Esophagus muscularis mucosa (tissue), 4 donors: ENCODE data around the gene PRKAG2. TPM values are rescaled to one million over a fixed set of nuclear protein-coding genes. Genes with fewer than 3 reads are reported as not detected.
A peak's percentile ranks its signal among the peaks of the same experiment; 100 is the strongest.

Source experiments
- DNase-seq: peaks from one replicate; pipeline ENCODE4 v3.0.0-alpha.2; 2017; ENCODE audit errors: extremely low spot score
- H3K27ac ChIP-seq, 4 donors: fragments of 200-600 bp; sonication (generic); replicated peaks in 1 of 4; 1 replicate in 3 of 4; 2 replicates in 1 of 4; pipeline ENCODE4 v1.5.1; 2016 to 2019; ENCODE audit warnings: mild to moderate bottlenecking in 1 of 4
- H3K27me3 ChIP-seq, 4 donors: fragments of 200-600 bp; sonication (generic); one replicate each; pipeline versions ENCODE4 v1.5.1 to v1.6.0; 2016 to 2019
- H3K36me3 ChIP-seq, 4 donors: fragments of 200-600 bp; sonication (generic); one replicate each; pipeline ENCODE4 v1.5.1; 2016 to 2019
- H3K4me1 ChIP-seq, 4 donors: fragments of 200-600 bp; sonication (generic); one replicate each; pipeline ENCODE4 v1.5.1; 2016 to 2019
- H3K4me3 ChIP-seq, 4 donors: fragments of 200-600 bp; sonication (generic); 1 replicate in 2 of 4; 2 replicates in 2 of 4; pipeline ENCODE4 v1.5.1; 2016 to 2019; ENCODE audit warnings: mild to moderate bottlenecking in 4 of 4, moderate library complexity in 1 of 4
- H3K9me3 ChIP-seq, 4 donors: fragments of 200-600 bp; sonication (generic); 1 replicate in 3 of 4; 2 replicates in 1 of 4; pipeline ENCODE4 v1.5.1; 2016 to 2019
- EP300 ChIP-seq: sonication (generic); formaldehyde crosslinking; IDR thresholded peaks from one replicate; pipeline ENCODE4 v1.6.1; 2017; ENCODE audit warnings: antibody characterized with exemption
- POLR2A ChIP-seq: fragments of 450-650 bp; IDR thresholded peaks from one replicate; pipeline ENCODE4 v1.6.1; 2017; ENCODE audit warnings: antibody characterized with exemption, moderate library complexity, mild to moderate bottlenecking, low read depth
- POLR2AphosphoS5 ChIP-seq, 2 donors: sonication (generic); formaldehyde crosslinking; IDR thresholded peaks; one replicate each; pipeline ENCODE4 v1.6.1; 2017; ENCODE audit warnings: antibody characterized with exemption in 2 of 2
- WGBS: methylation state at CpG from one replicate; pipeline ENCODE4 v1.1.5; 2018; 5-methylcytosine and 5-hydroxymethylcytosine counted together
- intact Hi-C: fragments of 100-400 bp; cut with DNase I; formaldehyde crosslinking; loops from one replicate; pipeline ENCODE4 v1.15.1; 2023
- total RNA-seq, 4 donors: library from RNA; depleted of rRNA; stranded (reverse); fragments of >200 nt; gene quantifications; one replicate each; pipeline versions ENCODE4 v1.1.0 to v1.2.1, GENCODE V29; 2016
- TF ChIP-seq, protein P1 (sequence below), 3 experiments: fragments of 200-600 bp in 2 of 3; fragments of 450-650 bp in 1 of 3; sonication (generic) in 2 of 3; IDR thresholded peaks; one replicate each; pipeline ENCODE4 v1.5.1; 2017 to 2019; ENCODE audit warnings: antibody characterized with exemption in 3 of 3, mild to moderate bottlenecking in 2 of 3, moderate library complexity in 1 of 3

PRKAG2 gene
- total RNA-seq, 4 donors from 2014 or later = 51.3 to 97.2 (median 77.5) TPM

- H3K4me3 ChIP-seq = no peak overlapping the region
- peaks cover 51 to 63% (median 62%) of the 10 kb centered on the region in 4 donors for H3K4me1 ChIP-seq
- H3K9me3 ChIP-seq = no peaks in the 10 kb centered on the region
- peak; percentile 95 for DNase-seq
- 66% methylated on average over 11 of the region's 11 CpGs for WGBS
- H3K27me3 ChIP-seq = no peaks in the 10 kb centered on the region
- H3K36me3 ChIP-seq = no peaks in the 10 kb centered on the region
- TF ChIP-seq POLR2AphosphoS5 (IDR thresholded peaks at IDR 0.05) = peak; percentile 68 to 91
- TF ChIP-seq, protein P1, sequence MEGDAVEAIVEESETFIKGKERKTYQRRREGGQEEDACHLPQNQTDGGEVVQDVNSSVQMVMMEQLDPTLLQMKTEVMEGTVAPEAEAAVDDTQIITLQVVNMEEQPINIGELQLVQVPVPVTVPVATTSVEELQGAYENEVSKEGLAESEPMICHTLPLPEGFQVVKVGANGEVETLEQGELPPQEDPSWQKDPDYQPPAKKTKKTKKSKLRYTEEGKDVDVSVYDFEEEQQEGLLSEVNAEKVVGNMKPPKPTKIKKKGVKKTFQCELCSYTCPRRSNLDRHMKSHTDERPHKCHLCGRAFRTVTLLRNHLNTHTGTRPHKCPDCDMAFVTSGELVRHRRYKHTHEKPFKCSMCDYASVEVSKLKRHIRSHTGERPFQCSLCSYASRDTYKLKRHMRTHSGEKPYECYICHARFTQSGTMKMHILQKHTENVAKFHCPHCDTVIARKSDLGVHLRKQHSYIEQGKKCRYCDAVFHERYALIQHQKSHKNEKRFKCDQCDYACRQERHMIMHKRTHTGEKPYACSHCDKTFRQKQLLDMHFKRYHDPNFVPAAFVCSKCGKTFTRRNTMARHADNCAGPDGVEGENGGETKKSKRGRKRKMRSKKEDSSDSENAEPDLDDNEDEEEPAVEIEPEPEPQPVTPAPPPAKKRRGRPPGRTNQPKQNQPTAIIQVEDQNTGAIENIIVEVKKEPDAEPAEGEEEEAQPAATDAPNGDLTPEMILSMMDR (IDR thresholded peaks at IDR 0.05) = peak in 1 of 3 experiments; percentile 2
- peak; percentile 48 for TF ChIP-seq EP300
- TF ChIP-seq POLR2A = no peak
- H3K27ac ChIP-seq = peak overlapping the region; percentile 84 to 93 (median 87)
- intact Hi-C loops = loop anchor here (5.0 to 10.0 kb wide), 5 partner anchors 128 to 388 kb away; no protein-coding TSS in a partner anchor
These were observed 121.6 kb downstream of the PRKAG2 start for GRCh38 chr7:151755131-151755801.

GRCh38 chr7:151754688-151755130, 122.2 kb downstream of the PRKAG2 start:
- no peaks in the 10 kb centered on the region for H3K27me3 ChIP-seq
- intact Hi-C loops = loop anchor here (5.0 to 10.0 kb wide), 5 partner anchors 127 to 387 kb away; no protein-coding TSS in a partner anchor
- no peaks in the 10 kb centered on the region for H3K9me3 ChIP-seq
- H3K27ac ChIP-seq = peak overlapping the region; percentile 84 to 93 (median 87)
- no peaks in the 10 kb centered on the region for H3K36me3 ChIP-seq
- TF ChIP-seq, protein P1 (IDR thresholded peaks at IDR 0.05) = no peak
- TF ChIP-seq POLR2AphosphoS5 (IDR thresholded peaks at IDR 0.05) (no peak), POLR2A (no peak), EP300 (no peak)
- peaks cover 51 to 63% (median 62%) of the 10 kb centered on the region in 4 donors for H3K4me1 ChIP-seq
- DNase-seq = no peak
- WGBS = 96% methylated on average over 10 of the region's 17 CpGs
- no peak overlapping the region for H3K4me3 ChIP-seq

- no peaks in the 10 kb centered on the region for H3K27me3 ChIP-seq
- TF ChIP-seq, protein P1 (IDR thresholded peaks at IDR 0.05) = peak; percentile 92 to 95 (median 92)
- peak; percentile 37 for TF ChIP-seq EP300
- TF ChIP-seq POLR2AphosphoS5 (IDR thresholded peaks at IDR 0.05) = peak; percentile 93 to 94
- TF ChIP-seq POLR2A = no peak
- peak overlapping the region in 1 of 4 donors; percentile 1 for H3K4me3 ChIP-seq
- WGBS = 36% methylated on average over 10 of the region's 14 CpGs
- peak overlapping the region; percentile 84 to 93 (median 87) for H3K27ac ChIP-seq
- H3K9me3 ChIP-seq = no peaks in the 10 kb centered on the region
- no peaks in the 10 kb centered on the region for H3K36me3 ChIP-seq
- DNase-seq = no peak
- peaks cover 48 to 58% (median 57%) of the 10 kb centered on the region in 4 donors for H3K4me1 ChIP-seq
- intact Hi-C loops = loop anchor here (10.0 kb wide), 1 partner anchor 159 kb away; no protein-coding TSS in a partner anchor
These were observed 122.7 kb downstream of the PRKAG2 start for GRCh38 chr7:151754142-151754590.

GRCh38 chr7:151752816-151753595, 123.9 kb downstream of the PRKAG2 start:
- DNase-seq = no peak
- peak overlapping the region; percentile 84 to 93 (median 87) for H3K27ac ChIP-seq
- H3K27me3 ChIP-seq = no peaks in the 10 kb centered on the region
- no peak overlapping the region for H3K4me3 ChIP-seq
- 91% methylated on average over 17 of the region's 19 CpGs for WGBS
- H3K36me3 ChIP-seq = no peaks in the 10 kb centered on the region
- intact Hi-C loops = loop anchor here (10.0 kb wide), 1 partner anchor 158 kb away; no protein-coding TSS in a partner anchor
- no peaks in the 10 kb centered on the region for H3K9me3 ChIP-seq
- peaks cover 39 to 46% (median 46%) of the 10 kb centered on the region in 4 donors for H3K4me1 ChIP-seq
- no peak for TF ChIP-seq EP300
- TF ChIP-seq, protein P1 (IDR thresholded peaks at IDR 0.05) = no peak
- no peak for TF ChIP-seq POLR2A
- no peak for TF ChIP-seq POLR2AphosphoS5 (IDR thresholded peaks at IDR 0.05)
